NT2/D1 (cell line): ENCODE data around the gene PIM3.

Experiments
- DNase-seq: peaks from one replicate; pipeline ENCODE4 v3.0.0-alpha.2; 2011; ENCODE audit warnings: low read depth, low spot score
- H3K27me3 ChIP-seq: 2 replicates; pipeline ENCODE4 v1.6.0; 2011; ENCODE audit warnings: mild to moderate bottlenecking; ENCODE audit not compliant: insufficient read length, insufficient read depth
- H3K36me3 ChIP-seq: 2 replicates; pipeline ENCODE4 v1.6.1; 2011; ENCODE audit warnings: mild to moderate bottlenecking, low read length, mixed read lengths; ENCODE audit not compliant: insufficient read depth, insufficient read length
- H3K4me1 ChIP-seq: 2 replicates; pipeline ENCODE4 v1.5.1; 2011; ENCODE audit not compliant: insufficient read depth, insufficient read length
- H3K4me3 ChIP-seq: 2 replicates; pipeline ENCODE4 v1.5.1; 2011; ENCODE audit warnings: low read depth; ENCODE audit not compliant: insufficient read length
- H3K9ac ChIP-seq: 2 replicates; pipeline ENCODE4 v1.6.0; 2011; ENCODE audit warnings: low read depth; ENCODE audit not compliant: insufficient read length
- H3K9me3 ChIP-seq: 2 replicates; pipeline ENCODE4 v1.5.1; 2011; ENCODE audit warnings: mild to moderate bottlenecking, low read length; ENCODE audit not compliant: insufficient read depth
- SUZ12 ChIP-seq: IDR thresholded peaks from 2 replicates; pipeline ENCODE4 v1.6.1; 2011; ENCODE audit not compliant: insufficient read length, insufficient read depth; ENCODE audit errors: extremely low read depth
- YY1 ChIP-seq: IDR thresholded peaks from 2 replicates; pipeline ENCODE4 v1.6.1; 2011; ENCODE audit not compliant: insufficient read length, insufficient read depth
- ZNF274 ChIP-seq: IDR thresholded peaks from 2 replicates; pipeline ENCODE4 v1.6.1; 2011; ENCODE audit warnings: mild to moderate bottlenecking, low read depth, low read length

The PIM3 gene

GRCh38 chr22:49995361-49996118 is 35.0 kb downstream of the PIM3 start:
- peaks cover 17% of the 10 kb centered on the region for H3K4me1 ChIP-seq
- no peak overlapping the region for H3K9ac ChIP-seq
- peaks cover 9% of the 10 kb centered on the region for H3K27me3 ChIP-seq
- DNase-seq: no peak
- no peaks in the 10 kb centered on the region for H3K36me3 ChIP-seq
- no peak overlapping the region for H3K4me3 ChIP-seq
- peaks cover 13% of the 10 kb centered on the region; the same call in 1 of the 2 replicates for H3K9me3 ChIP-seq
- TF ChIP-seq ZNF274 (no peak), YY1 (no peak), SUZ12 (no peak)

GRCh38 chr22:49996119-49996517 is 35.5 kb downstream of the PIM3 start:
- H3K4me1 ChIP-seq: peaks cover 20% of the 10 kb centered on the region
- TF ChIP-seq ZNF274 (no peak), SUZ12 (no peak)
- no peak overlapping the region for H3K9ac ChIP-seq
- DNase-seq: no peak
- H3K4me3 ChIP-seq: no peak overlapping the region
- H3K36me3 ChIP-seq: no peaks in the 10 kb centered on the region
- H3K9me3 ChIP-seq: 0 out of 2 replicates have a peak, but pooled peaks cover 7% of the 10 kb centered on the region
- H3K27me3 ChIP-seq: peaks cover 15% of the 10 kb centered on the region

GRCh38 chr22:49996518-49997250 is 36.1 kb downstream of the PIM3 start:
- no peak for TF ChIP-seq SUZ12
- TF ChIP-seq YY1: no peak
- TF ChIP-seq ZNF274: no peak
- Histone ChIP-seq H3K4me1 (peaks cover 24% of the 10 kb centered on the region), H3K4me3 (no peak overlapping the region), H3K36me3 (no peaks in the 10 kb centered on the region), H3K9me3 (0 out of 2 replicates have a peak, but pooled peaks cover 2% of the 10 kb centered on the region), H3K9ac (no peak overlapping the region), H3K27me3 (peaks cover 18% of the 10 kb centered on the region)
- DNase-seq: no peak

- no peak for DNase-seq
- Histone ChIP-seq H3K27me3 (peaks cover 18% of the 10 kb centered on the region), H3K9me3 (no peaks in the 10 kb centered on the region), H3K4me1 (peaks cover 27% of the 10 kb centered on the region), H3K4me3 (no peak overlapping the region), H3K9ac (no peak overlapping the region), H3K36me3 (no peaks in the 10 kb centered on the region)
- TF ChIP-seq YY1 (no peak), SUZ12 (no peak), ZNF274 (no peak)
Measured at GRCh38 chr22:49997251-49997599, 36.7 kb downstream of the PIM3 start.

DNA sequence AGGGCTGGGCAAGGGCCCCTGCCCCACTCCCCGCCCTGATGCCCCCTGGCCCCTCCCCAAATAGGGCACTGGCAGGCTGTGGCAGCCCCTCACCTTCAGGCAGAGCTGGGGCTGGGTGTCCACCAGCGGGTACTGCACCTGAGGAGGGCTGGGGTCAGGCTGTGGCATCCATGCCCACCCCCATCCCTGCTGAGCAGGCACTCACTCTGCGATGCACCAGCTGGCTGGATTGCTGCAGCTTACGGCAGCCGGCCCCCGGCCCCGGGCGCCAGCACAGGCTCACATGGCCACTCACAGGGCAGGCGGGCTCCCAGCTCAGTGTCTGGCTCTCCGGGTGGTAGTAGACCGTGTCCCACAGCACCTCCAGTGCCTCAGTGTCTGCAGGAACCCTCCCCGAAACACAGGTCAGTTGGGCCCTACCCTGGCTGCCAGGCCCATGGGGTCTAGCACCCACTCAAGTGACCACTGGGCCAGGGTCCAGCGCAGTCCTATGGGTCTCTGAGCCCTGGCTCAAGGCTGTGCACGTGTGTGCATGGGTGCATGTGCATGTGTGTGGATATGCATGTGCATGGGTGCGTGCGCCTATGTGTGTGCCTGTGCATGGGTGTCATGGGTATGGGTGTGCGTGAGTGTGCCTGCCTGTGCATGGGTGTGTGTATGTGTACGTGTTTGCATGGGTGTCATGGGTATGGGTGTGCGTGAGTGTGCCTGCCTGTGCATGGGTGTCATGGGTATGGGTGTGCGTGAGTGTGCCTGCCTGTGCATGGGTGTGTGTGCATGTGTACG is 37.6 kb downstream of the PIM3 start:
- Histone ChIP-seq H3K4me3 (no peak overlapping the region), H3K4me1 (peaks cover 27% of the 10 kb centered on the region), H3K9me3 (no peaks in the 10 kb centered on the region), H3K36me3 (no peaks in the 10 kb centered on the region), H3K27me3 (peaks cover 18% of the 10 kb centered on the region), H3K9ac (no peak overlapping the region)
- DNase-seq: no peak
- TF ChIP-seq ZNF274 (no peak), SUZ12 (no peak), YY1 (no peak)

- Histone ChIP-seq H3K27me3 (peaks cover 18% of the 10 kb centered on the region), H3K36me3 (no peaks in the 10 kb centered on the region), H3K4me1 (peaks cover 27% of the 10 kb centered on the region), H3K9me3 (no peaks in the 10 kb centered on the region), H3K9ac (peak overlapping the region; percentile 70), H3K4me3 (no peak overlapping the region)
- TF ChIP-seq YY1: no peak
- DNase-seq: no peak
Measured at GRCh38 chr22:49998718-49999062, 38.1 kb downstream of the PIM3 start.
